CD4-positive, alpha-beta T cell (primary cell): ENCODE measurements around the gene ANKFN1. TPM values are rescaled to one million over a fixed set of nuclear protein-coding genes. Genes with fewer than 3 reads are reported as not detected.

Source experiments
- ATAC-seq: fragments of 200-7000 bp; cut with Tn5 transposase; one replicate; pipeline ENCODE4 v1.10.0; 2022; ENCODE audit warnings: mild to moderate bottlenecking; ENCODE audit not compliant: poor library complexity
- CTCF ChIA-PET: fragments of 350-600 bp; sonication (Branson Sonifier 250); formaldehyde crosslinking; loops from one replicate; lab custom pipeline; 2021; ENCODE audit warnings: antibody characterized with exemption, inconsistent platforms; lab: Charles Lee
- POLR2A ChIA-PET: fragments of 350-600 bp; sonication (Branson Sonifier 250); formaldehyde crosslinking; loops from one replicate; lab custom pipeline; 2021; ENCODE audit warnings: antibody characterized with exemption, inconsistent platforms; lab: Charles Lee
- DNase-seq, 14 experiments: peaks; one replicate each; pipeline ENCODE4 v3.0.0-alpha.2; 2013 to 2020; ENCODE audit warnings: mixed read lengths in 2 of 14
- H3K27ac ChIP-seq, 2 donors: one replicate each; pipeline versions ENCODE4 v1.5.1 to v1.7.0; 2013; ENCODE audit warnings: low read length in 2 of 2, low read depth in 1 of 2, mild to moderate bottlenecking in 1 of 2
- H3K27me3 ChIP-seq, 2 experiments: 1 replicate in 1 of 2; 2 replicates in 1 of 2; pipeline versions ENCODE4 v1.6.1 to v1.7.0; 2013; ENCODE audit warnings: low read length in 2 of 2, control low read depth in 1 of 2, mild to moderate bottlenecking in 1 of 2, moderate library complexity in 1 of 2; ENCODE audit not compliant: insufficient read depth in 2 of 2, control insufficient read depth in 1 of 2
- H3K36me3 ChIP-seq: one replicate; pipeline ENCODE4 v1.6.1; 2013; ENCODE audit warnings: low read length, control low read depth; ENCODE audit not compliant: insufficient read depth
- H3K4me1 ChIP-seq: one replicate; pipeline ENCODE4 v1.6.1; 2013; ENCODE audit warnings: low read length, control low read depth; ENCODE audit not compliant: insufficient read depth
- H3K4me3 ChIP-seq: one replicate; pipeline ENCODE4 v1.5.1; 2013; ENCODE audit warnings: mild to moderate bottlenecking, low read length, moderate library complexity
- H3K9me3 ChIP-seq, 2 experiments: 1 replicate in 1 of 2; 2 replicates in 1 of 2; pipeline versions ENCODE4 v1.6.1 to v1.7.0; 2013; ENCODE audit warnings: low read length in 2 of 2, mild to moderate bottlenecking in 2 of 2, control low read depth in 1 of 2, moderate library complexity in 1 of 2; ENCODE audit not compliant: control insufficient read depth in 1 of 2, insufficient read depth in 1 of 2
- H3K27ac Mint-ChIP-seq: one replicate; pipeline ENCODE4 v1.8.0; 2020; ENCODE audit warnings: mixed read lengths
- H3K27me3 Mint-ChIP-seq: one replicate; pipeline ENCODE4 v1.8.0; 2021; ENCODE audit warnings: mixed read lengths
- H3K36me3 Mint-ChIP-seq: one replicate; pipeline ENCODE4 v1.8.0; 2021; ENCODE audit warnings: low read depth, mixed read lengths
- H3K4me1 Mint-ChIP-seq: one replicate; pipeline ENCODE4 v1.8.0; 2021; ENCODE audit warnings: low read depth, mixed read lengths
- H3K4me3 Mint-ChIP-seq: one replicate; pipeline ENCODE4 v1.8.0; 2020; ENCODE audit warnings: mild to moderate bottlenecking, mixed read lengths
- H3K9me3 Mint-ChIP-seq: one replicate; pipeline ENCODE4 v1.8.0; 2020; ENCODE audit warnings: mixed read lengths
- intact Hi-C, 2 experiments: fragments of 100-400 bp; cut with DNase I in 1 of 2; cut with micrococcal nuclease in 1 of 2; formaldehyde crosslinking; loops; one replicate each; pipeline versions ENCODE4 v1.15.1 to v1.9.0; 2023 to 2025; cut with DNase I, micrococcal nuclease
- total RNA-seq, 174 experiments: library from RNA in 2 of 174; stranded (reverse) in 2 of 174; gene quantifications; one replicate each; pipeline ENCODE4 v1.2.3 and lab custom pipeline; 2021 to 2026
- TF ChIP-seq, protein P1 (sequence below): fragments of 200-600 bp; IDR thresholded peaks from one replicate; pipeline ENCODE4 v1.8.0; 2022; ENCODE audit warnings: antibody characterized with exemption, mild to moderate bottlenecking

The ANKFN1 gene
- total RNA-seq, 2 experiments from 2014 or later = not detected

DNA sequence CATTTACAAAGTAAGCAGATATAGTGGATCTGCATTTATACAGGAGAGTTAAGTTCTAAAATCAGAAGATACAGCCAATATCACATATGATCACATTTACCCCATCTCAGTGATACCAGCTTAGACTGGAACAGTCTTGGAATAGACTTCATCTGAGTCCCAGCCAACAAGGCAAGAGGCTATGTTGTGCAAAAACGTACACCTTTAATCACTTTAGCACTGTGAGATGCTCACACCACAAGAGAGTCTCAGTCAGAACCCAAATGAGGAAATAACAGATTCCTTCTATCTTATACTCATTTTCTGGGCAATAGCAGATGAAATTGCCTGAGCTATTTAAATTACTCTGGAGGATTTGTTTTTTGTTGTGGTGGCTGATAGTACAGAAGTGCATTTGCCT, 145.6 kb downstream of the ANKFN1 start:
- peaks cover 10% of the 10 kb centered on the region for H3K4me1 Mint-ChIP-seq
- ChIA-PET POLR2A (no interaction called here), CTCF (interaction anchor here (0.6 kb wide), 1 partner anchor 109 kb away, joined by 3 read pairs; no protein-coding TSS in a partner anchor)
- Histone ChIP-seq H3K9me3 (no peaks in the 10 kb centered on the region), H3K27ac (no peak overlapping the region), H3K36me3 (no peaks in the 10 kb centered on the region), H3K4me1 (peaks cover 6% of the 10 kb centered on the region), H3K27me3 (peaks cover 0 to 2% of the 10 kb centered on the region in 2 experiments), H3K4me3 (no peak overlapping the region)
- ATAC-seq = no peak
- no peaks in the 10 kb centered on the region for H3K27me3 Mint-ChIP-seq
- H3K36me3 Mint-ChIP-seq = no peaks in the 10 kb centered on the region
- TF ChIP-seq, protein P1, sequence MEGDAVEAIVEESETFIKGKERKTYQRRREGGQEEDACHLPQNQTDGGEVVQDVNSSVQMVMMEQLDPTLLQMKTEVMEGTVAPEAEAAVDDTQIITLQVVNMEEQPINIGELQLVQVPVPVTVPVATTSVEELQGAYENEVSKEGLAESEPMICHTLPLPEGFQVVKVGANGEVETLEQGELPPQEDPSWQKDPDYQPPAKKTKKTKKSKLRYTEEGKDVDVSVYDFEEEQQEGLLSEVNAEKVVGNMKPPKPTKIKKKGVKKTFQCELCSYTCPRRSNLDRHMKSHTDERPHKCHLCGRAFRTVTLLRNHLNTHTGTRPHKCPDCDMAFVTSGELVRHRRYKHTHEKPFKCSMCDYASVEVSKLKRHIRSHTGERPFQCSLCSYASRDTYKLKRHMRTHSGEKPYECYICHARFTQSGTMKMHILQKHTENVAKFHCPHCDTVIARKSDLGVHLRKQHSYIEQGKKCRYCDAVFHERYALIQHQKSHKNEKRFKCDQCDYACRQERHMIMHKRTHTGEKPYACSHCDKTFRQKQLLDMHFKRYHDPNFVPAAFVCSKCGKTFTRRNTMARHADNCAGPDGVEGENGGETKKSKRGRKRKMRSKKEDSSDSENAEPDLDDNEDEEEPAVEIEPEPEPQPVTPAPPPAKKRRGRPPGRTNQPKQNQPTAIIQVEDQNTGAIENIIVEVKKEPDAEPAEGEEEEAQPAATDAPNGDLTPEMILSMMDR = no peak
- H3K27ac Mint-ChIP-seq = no peak overlapping the region
- intact Hi-C loops = no loop called here
- DNase-seq = no peak
- no peak overlapping the region for H3K4me3 Mint-ChIP-seq
- H3K9me3 Mint-ChIP-seq = no peaks in the 10 kb centered on the region

DNA sequence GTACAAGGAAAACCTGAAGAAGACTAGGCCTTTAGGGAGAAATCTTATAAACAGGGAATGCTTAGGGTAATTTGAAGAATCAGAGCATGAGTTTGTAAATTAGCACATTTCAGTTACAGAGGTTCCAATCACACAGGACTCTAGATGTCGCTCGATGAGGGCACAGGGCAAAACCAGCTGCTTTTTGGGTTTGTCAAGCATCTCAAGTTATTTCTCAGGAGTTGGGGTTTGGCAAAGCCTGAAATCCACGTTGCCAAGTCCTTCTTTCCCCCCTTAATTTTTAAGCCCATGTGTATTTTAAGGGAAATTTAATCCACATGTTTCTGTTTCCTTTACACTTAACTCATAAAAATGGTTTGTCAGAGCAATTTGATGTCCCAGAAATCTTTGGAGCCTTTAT, 146.9 kb downstream of the ANKFN1 start:
- peaks cover 0 to 2% of the 10 kb centered on the region in 2 experiments for H3K27me3 ChIP-seq
- no peaks in the 10 kb centered on the region for H3K9me3 Mint-ChIP-seq
- ATAC-seq (no peak), DNase-seq (no peak)
- no peak overlapping the region for H3K4me3 ChIP-seq
- ChIA-PET POLR2A (no interaction called here), CTCF (no interaction called here)
- peaks cover 6% of the 10 kb centered on the region for H3K4me1 ChIP-seq
- no peak overlapping the region for H3K27ac ChIP-seq
- no peak overlapping the region for H3K4me3 Mint-ChIP-seq
- no peaks in the 10 kb centered on the region for H3K36me3 Mint-ChIP-seq
- TF ChIP-seq, protein P1 = no peak
- no peak overlapping the region for H3K27ac Mint-ChIP-seq
- intact Hi-C loops = loop anchor here in 1 of 2 experiments (5.0 kb wide), 1 partner anchor 1257 kb away; no protein-coding TSS in a partner anchor
- peaks cover 10% of the 10 kb centered on the region for H3K4me1 Mint-ChIP-seq
- H3K9me3 ChIP-seq = no peaks in the 10 kb centered on the region
- H3K27me3 Mint-ChIP-seq = no peaks in the 10 kb centered on the region
- H3K36me3 ChIP-seq = no peaks in the 10 kb centered on the region

DNA sequence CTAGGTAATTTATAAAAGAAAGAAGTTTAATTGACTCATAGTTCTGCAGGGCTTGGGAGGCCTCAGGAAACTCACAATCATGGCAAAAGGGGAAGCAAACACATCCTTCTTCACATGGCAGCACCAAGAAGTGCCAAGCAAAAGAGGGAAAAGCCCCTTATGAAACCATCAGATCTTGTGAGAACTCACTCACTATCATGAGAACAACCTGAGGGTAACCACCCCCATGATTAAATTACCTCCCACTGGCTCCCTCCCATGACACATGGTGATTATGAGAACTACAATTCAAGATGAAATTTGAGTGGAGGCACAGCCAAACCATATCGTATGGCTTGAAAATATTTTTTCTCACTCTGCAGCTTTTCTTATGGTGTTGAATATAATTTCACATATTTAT, 151.7 kb downstream of the ANKFN1 start:
- peaks cover 0 to 2% of the 10 kb centered on the region in 2 experiments for H3K27me3 ChIP-seq
- Mint-ChIP-seq H3K9me3 (no peaks in the 10 kb centered on the region), H3K4me1 (no peaks in the 10 kb centered on the region), H3K27me3 (peaks cover 10% of the 10 kb centered on the region), H3K36me3 (no peaks in the 10 kb centered on the region), H3K4me3 (no peak overlapping the region), H3K27ac (no peak overlapping the region)
- TF ChIP-seq, protein P1 = no peak
- DNase-seq = peak in 2 of 14 experiments; percentile 17 to 33
- no peaks in the 10 kb centered on the region for H3K4me1 ChIP-seq
- POLR2A ChIA-PET = no interaction called here
- H3K4me3 ChIP-seq = no peak overlapping the region
- H3K9me3 ChIP-seq = no peaks in the 10 kb centered on the region
- H3K27ac ChIP-seq = no peak overlapping the region
- intact Hi-C loops = no loop called here
- H3K36me3 ChIP-seq = no peaks in the 10 kb centered on the region
- no peak for ATAC-seq
- CTCF ChIA-PET = no interaction called here
